Measurements from ENCODE around the gene AKT2.

GRCh38 chr19:40263440-40264313 is 21.5 kb downstream of the AKT2 start:
- TF ChIP-seq, protein P1, sequence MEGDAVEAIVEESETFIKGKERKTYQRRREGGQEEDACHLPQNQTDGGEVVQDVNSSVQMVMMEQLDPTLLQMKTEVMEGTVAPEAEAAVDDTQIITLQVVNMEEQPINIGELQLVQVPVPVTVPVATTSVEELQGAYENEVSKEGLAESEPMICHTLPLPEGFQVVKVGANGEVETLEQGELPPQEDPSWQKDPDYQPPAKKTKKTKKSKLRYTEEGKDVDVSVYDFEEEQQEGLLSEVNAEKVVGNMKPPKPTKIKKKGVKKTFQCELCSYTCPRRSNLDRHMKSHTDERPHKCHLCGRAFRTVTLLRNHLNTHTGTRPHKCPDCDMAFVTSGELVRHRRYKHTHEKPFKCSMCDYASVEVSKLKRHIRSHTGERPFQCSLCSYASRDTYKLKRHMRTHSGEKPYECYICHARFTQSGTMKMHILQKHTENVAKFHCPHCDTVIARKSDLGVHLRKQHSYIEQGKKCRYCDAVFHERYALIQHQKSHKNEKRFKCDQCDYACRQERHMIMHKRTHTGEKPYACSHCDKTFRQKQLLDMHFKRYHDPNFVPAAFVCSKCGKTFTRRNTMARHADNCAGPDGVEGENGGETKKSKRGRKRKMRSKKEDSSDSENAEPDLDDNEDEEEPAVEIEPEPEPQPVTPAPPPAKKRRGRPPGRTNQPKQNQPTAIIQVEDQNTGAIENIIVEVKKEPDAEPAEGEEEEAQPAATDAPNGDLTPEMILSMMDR (conservative IDR thresholded peaks at IDR 0.05; ENCODE audit: low read length) = no peak
- no peak for TF ChIP-seq EZH2phosphoT487 (IDR thresholded peaks at IDR 0.05; ENCODE audit: borderline replicate concordance)

Measured in Loucy (cell line).